ENCODE measurements around the gene UVSSA. TPM values are rescaled to one million over a fixed set of nuclear protein-coding genes. Genes with fewer than 3 reads are reported as not detected.
"Not testable (repeated sequence)": the region's sequence is repeated elsewhere in the genome, so short reads cannot be mapped to it uniquely, and the experiment has no call there.

Gene UVSSA
- total RNA-seq, 1 donor from 2014 or later: 48.1 TPM

DNA sequence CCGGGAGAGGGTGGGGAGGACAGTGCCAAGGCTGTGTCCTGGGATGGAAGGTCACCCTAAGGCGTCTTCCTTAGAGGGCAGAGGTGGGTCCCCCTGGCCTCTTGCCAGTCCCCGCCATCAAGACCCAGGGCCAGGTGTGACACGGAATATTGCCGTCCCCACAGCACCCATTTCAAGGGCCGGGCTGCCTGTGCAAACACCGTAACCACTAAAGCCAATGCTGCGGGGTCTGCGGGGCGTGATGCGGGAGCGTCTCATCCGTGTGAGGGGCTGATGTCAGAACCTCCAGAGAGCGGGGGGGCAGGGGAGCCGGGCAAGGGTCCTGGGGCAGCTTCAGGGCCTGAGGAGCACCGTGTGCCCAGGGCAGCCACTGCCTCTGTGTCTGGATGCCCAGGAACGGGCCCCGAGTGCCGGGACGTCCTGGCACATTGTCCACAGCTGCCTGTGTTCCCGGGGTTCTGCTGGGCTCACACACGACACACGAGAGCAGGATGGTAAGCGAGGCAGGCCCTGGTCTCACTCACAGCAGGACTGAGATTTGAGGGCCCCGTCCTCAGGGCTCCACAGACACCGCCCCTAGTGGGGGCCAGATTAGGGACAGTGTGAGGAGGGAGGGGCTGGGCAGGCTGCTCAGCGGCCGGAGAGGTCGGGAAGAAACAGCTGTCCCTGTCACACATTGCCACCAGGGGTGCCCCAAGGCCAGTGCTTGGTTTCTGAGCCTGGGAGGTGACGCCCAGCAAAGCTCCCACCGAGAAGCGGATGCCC is 30.0 kb downstream of the UVSSA start:
- DNase-seq (ENCODE audit: low spot score): no peak

- no peak for DNase-seq (ENCODE audit: low spot score)
These were observed 30.7 kb downstream of the UVSSA start for GRCh38 chr4:1377606-1378261.

- DNase-seq (ENCODE audit: low spot score): no peak
These were observed 31.7 kb downstream of the UVSSA start for GRCh38 chr4:1378559-1379231.

DNA sequence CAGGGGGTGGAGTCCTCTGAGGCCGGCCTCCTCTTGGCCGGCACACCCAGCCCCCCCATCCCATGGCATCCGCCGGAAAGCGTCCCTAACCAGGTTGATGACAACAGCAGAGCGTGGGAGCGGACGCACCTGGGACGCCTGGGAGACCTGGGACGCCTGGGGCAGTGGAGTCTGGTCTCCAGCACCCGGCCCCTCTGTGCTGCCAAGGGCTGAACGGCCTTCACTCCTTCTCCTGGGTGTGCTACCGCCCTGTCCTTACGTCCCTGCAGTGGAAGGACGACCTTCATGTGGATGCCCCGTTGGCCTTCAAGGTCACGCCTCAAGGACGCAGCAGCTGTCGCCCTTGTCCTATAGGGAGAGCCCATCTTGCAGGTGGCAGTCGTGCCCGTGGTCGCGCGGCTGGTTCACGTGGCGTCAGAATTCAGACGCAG is 32.4 kb downstream of the UVSSA start:
- no peak for DNase-seq (ENCODE audit: low spot score)

DNA sequence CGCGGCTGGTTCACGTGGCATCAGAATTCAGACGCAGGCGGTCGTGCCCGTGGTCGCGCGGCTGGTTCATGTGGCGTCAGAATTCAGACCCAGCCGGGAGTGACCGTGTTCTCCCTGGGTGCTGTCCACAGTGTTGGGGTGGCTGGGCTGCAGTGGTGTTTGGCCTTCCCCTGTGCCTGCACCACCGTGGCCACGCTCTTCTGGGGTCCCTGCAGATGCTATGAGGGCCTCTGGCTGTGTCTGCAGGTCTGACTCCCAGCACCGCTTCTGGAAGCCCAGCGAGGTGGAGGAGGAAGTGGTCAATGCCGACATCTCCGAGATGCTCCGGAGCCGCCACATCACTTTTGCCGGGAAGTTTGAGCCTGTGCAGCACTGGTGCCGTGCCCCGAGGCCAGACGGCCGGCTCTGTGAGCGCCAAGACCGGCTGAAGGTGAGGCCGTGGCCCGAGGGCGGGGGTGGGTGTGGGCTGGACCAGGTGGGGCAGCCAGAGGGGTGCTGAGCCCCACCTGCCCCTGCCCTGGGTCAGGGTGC is 32.9 kb downstream of the UVSSA start:
- DNase-seq (ENCODE audit: low spot score): no peak

DNA sequence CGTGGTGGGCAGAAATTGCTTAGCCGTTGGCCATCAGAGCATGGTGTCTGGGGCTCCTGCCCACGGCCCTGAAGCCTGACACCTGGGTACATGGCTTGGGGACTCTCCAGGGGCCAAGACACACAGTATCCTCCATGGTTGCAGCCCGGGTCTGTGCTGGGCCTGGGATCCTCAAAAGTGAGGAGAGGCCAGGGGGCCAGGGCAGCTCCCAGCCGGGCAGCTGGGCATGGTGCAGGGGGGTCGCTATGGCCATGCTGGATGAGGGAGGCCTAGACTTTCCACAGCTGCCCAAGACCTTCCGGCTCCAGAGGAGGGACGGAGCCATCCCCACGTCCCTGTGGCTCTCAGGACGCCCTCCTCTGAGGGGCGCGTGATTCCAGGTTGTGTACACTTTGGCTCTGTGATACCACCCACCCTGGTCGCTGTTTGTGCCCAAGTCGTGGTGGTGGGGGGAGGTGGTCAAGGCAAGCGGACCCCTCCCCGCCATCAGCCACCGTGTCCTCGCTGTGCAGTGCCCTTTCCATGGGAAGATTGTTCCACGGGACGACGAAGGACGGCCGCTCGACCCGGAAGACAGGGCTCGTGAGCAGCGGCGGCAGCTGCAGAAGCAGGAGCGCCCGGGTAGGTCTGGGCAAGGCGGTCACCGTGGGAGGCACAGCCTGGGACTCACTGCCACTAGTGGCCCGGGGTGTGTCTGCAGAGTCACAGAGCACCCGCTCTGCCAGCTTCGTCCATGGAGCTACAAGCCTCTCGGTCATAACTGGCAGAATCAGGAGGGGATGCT is 33.6 kb downstream of the UVSSA start:
- DNase-seq (ENCODE audit: low spot score): no peak

DNA sequence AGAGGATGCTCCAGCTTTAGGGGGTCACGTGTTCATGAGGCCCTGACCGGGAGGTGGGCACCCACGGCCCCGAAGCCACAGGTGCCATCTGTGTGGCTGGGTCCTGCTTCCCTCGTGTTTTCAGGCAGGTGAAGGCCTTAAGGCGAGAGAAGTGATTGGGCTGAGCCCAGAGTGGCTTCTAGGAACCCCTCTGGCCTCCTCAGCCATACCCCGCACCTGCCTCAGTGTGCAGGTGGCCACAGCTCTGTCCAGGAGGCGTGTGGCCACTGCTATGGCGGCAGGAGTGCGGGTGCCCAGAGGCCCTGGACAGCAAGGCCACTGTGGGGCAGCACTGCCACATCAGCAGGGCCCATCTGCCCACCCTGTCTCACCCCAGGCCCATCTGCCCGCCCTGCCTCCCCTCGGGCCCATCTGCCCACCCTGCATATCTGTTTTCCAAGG is 34.2 kb downstream of the UVSSA start:
- DNase-seq (ENCODE audit: low spot score): no peak

DNA sequence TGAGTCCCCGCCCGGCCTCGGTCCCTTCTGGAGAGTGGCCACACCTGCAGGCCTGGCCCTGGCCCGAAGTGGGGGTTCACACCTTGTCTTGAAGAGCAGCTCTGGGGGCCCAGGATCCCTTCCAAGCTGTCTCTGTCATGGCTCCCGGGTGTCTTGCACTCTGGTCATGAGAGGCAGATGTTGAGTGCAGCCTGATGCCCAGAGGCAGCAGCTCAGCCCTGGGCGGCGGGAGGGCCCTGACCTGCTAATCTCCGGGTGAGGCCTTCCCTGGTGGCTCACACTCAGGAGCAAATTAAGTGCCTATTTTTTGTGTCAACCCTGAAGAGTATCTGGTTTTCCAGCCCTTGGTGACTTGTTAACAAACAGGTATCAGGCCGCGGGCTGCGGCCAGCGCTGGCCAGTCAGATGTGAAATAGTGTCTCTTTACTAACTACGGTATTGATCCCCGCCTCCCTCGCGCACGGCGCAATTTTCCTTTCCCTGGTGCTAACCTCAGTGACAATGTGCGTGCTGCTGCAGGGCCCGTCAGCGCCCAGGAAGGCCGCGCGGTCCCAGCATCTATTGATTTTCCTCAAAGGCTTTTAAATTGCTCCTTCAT is 35.0 kb downstream of the UVSSA start:
- DNase-seq (ENCODE audit: low spot score): no peak

DNA sequence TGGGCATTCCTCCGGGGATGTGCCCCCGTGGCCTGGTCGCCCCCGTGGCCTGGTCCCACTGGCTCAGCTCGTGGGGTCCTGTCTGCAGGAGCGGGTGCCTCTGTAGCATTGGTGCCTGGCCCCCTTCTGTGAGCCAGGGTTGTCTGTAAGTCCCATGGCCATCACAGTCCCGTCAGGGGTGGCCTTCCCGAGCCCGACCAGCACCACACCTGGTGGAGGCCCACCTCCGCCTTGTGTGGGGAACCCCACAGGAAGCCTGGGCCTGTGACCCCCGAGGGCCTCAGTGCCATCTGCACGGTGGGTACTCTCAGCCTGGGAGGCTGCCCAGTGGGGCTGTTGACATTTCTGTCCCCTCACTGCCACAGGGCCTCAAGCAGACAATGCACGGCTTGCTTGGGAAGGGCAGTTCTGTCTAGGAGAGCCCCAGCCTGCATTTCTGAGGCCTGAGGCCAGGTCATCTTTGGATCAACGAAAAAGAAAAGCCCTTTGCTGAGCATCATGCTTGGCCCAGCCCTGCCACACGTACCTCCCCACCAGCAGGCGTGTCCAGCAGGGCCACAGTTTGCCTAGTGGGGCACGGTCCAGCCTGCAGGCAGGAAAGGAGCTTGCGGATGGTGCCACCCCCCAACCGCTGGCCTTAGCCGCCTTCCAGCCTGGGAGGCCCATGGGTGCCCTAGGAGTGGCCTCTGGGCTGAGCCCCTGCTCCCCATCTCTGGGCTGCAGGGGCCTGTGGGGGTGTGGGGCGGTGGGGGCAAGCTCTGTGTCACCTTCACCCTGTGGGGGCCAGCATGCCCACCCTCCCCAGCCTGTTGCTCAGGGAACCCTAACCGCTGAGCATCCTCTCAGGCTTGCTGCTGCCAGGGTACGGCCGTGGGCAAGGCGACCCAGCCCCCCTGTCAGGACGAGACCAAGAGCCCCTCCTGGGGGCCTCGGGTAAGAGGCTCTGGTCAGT is 36.0 kb downstream of the UVSSA start:
- DNase-seq (ENCODE audit: low spot score): no peak

DNA sequence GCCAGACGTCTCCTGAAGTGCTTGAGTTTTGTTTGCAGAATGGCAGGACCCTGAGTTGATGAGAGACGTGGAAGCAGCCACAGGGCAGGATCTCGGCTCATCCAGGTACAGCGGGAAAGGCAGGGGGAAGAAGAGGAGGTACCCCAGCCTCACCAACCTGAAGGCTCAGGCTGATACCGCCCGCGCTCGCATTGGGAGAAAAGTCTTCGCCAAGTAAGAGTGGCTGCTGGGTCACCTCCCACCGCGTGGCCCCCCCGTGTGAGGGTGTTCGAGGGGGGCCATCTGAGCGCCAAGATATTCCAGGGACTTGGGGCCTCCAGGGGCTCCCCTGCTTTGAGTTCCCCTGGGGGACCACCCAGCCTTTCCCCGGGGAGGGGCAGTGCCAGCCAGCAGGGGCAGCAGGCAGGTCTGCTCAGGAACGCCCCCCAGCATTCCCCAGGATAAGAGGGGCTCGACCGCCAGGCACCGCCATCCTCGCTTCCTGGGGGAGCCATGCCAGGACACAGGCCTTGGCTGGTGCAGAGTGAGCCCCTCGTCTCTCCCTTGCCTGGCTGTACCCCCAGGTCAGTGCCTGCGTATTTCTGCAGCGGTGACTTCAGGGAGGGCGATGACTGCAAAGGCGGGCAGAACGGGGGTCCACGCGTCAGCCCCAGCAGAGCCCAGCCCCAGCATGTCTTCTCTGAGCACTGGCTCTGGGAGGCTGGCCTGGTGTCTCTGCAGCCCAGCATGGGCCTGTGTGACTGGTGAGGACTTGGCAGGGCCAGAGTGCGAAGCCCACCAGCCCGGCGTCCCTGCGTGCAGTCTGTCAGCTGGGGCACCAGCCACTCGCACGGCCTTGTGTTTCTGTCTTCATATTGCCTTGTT is 37.0 kb downstream of the UVSSA start:
- DNase-seq (ENCODE audit: low spot score): no peak

- no peak for DNase-seq (ENCODE audit: low spot score)
These were observed 37.8 kb downstream of the UVSSA start for GRCh38 chr4:1384675-1385372.

GRCh38 chr4:1385373-1386340 is 38.6 kb downstream of the UVSSA start:
- no peak for DNase-seq (ENCODE audit: low spot score)

- DNase-seq (ENCODE audit: low spot score): not testable (repeated sequence)
These were observed 46.4 kb downstream of the UVSSA start for GRCh38 chr4:1393363-1393762.

- DNase-seq (ENCODE audit: low spot score): no peak
These were observed 46.9 kb downstream of the UVSSA start for GRCh38 chr4:1393866-1394265.

DNA sequence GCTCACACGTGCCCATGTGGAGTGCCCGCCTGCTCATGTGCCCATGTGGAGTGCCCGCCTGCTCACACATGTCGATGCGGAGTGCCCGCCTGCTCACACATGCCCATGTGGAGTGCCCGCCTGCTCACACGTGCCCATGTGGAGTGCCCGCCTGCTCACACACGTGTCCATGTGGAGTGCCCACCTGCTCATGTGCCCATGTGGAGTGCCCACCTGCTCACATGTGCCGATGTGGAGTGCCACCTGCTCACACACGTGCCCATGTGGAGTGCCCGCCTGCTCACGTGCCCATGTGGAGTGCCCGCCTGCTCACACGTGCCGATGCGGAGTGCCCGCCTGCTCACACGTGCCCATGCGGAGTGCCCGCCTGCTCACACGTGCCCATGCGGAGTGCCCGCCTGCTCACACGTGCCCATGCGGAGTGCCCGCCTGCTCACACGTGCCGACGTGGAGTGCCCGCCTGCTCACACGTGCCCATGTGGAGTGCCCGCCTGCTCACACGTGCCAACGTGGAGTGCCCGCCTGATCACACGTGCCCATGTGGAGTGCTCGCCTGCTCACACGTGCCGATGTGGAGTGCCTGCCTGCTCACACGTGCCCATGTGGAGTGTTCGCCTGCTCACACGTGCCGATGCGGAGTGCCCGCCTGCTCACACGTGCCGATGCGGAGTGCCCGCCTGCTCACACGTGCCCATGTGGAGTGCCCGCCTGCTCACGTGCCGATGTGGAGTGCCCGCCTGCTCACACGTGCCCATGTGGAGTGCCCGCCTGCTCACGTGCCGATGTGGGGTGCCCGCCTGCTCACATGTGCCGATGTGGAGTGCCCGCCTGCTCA is 47.8 kb downstream of the UVSSA start:
- DNase-seq (ENCODE audit: low spot score): not testable (repeated sequence)

GRCh38 chr4:1395389-1395820 is 48.4 kb downstream of the UVSSA start:
- not testable (repeated sequence) for DNase-seq (ENCODE audit: low spot score)
